Suprapubic skin (tissue), 4 donors: ENCODE data around the gene COLEC11. TPM values are rescaled to one million over a fixed set of nuclear protein-coding genes. Genes with fewer than 3 reads are reported as not detected.

ENCODE experiments used
- DNase-seq, 2 donors: peaks; one replicate each; pipeline ENCODE4 v3.0.0-alpha.2; 2019; ENCODE audit warnings: low spot score in 2 of 2
- H3K27ac ChIP-seq: fragments of 200-600 bp; sonication (generic); one replicate; pipeline ENCODE4 v1.5.1; 2019
- H3K27me3 ChIP-seq: fragments of 200-600 bp; sonication (generic); one replicate; pipeline ENCODE4 v1.5.1; 2019
- H3K36me3 ChIP-seq: fragments of 200-600 bp; sonication (generic); one replicate; pipeline ENCODE4 v1.5.1; 2019
- H3K4me1 ChIP-seq: fragments of 200-600 bp; sonication (generic); one replicate; pipeline ENCODE4 v1.5.1; 2019
- H3K4me3 ChIP-seq: fragments of 200-600 bp; sonication (generic); one replicate; pipeline ENCODE4 v1.5.1; 2019; ENCODE audit warnings: mild to moderate bottlenecking
- H3K9me3 ChIP-seq: fragments of 200-600 bp; sonication (generic); one replicate; pipeline ENCODE4 v1.5.1; 2019
- EP300 ChIP-seq: sonication (generic); formaldehyde crosslinking; IDR thresholded peaks from one replicate; pipeline ENCODE4 v1.6.1; 2017; ENCODE audit warnings: antibody characterized with exemption
- POLR2A ChIP-seq, 2 donors: fragments of 450-650 bp; IDR thresholded peaks; one replicate each; pipeline ENCODE4 v1.6.1; 2017; ENCODE audit warnings: antibody characterized with exemption in 2 of 2, mild to moderate bottlenecking in 2 of 2, moderate library complexity in 2 of 2
- POLR2AphosphoS5 ChIP-seq, 3 donors: sonication (generic); formaldehyde crosslinking; IDR thresholded peaks; one replicate each; pipeline ENCODE4 v1.6.1; 2017; ENCODE audit warnings: antibody characterized with exemption in 3 of 3
- WGBS: methylation state at CpG from one replicate; pipeline ENCODE4 v1.1.5; 2018; 5-methylcytosine and 5-hydroxymethylcytosine counted together
- total RNA-seq, 4 donors: library from RNA; depleted of rRNA; stranded (reverse); fragments of >200 nt; gene quantifications; one replicate each; pipeline ENCODE4 v1.1.0, GENCODE V29; 2016
- TF ChIP-seq, protein P1 (sequence below), 2 donors: fragments of 200-600 bp in 1 of 2; fragments of 450-650 bp in 1 of 2; sonication (generic) in 1 of 2; IDR thresholded peaks; one replicate each; pipeline ENCODE4 v1.5.1; 2016 to 2019; ENCODE audit warnings: antibody characterized with exemption in 2 of 2, mild to moderate bottlenecking in 1 of 2, moderate library complexity in 1 of 2

COLEC11 gene
- total RNA-seq, 4 donors from 2014 or later: 0.39 to 0.68 TPM; not detected in 2

DNA sequence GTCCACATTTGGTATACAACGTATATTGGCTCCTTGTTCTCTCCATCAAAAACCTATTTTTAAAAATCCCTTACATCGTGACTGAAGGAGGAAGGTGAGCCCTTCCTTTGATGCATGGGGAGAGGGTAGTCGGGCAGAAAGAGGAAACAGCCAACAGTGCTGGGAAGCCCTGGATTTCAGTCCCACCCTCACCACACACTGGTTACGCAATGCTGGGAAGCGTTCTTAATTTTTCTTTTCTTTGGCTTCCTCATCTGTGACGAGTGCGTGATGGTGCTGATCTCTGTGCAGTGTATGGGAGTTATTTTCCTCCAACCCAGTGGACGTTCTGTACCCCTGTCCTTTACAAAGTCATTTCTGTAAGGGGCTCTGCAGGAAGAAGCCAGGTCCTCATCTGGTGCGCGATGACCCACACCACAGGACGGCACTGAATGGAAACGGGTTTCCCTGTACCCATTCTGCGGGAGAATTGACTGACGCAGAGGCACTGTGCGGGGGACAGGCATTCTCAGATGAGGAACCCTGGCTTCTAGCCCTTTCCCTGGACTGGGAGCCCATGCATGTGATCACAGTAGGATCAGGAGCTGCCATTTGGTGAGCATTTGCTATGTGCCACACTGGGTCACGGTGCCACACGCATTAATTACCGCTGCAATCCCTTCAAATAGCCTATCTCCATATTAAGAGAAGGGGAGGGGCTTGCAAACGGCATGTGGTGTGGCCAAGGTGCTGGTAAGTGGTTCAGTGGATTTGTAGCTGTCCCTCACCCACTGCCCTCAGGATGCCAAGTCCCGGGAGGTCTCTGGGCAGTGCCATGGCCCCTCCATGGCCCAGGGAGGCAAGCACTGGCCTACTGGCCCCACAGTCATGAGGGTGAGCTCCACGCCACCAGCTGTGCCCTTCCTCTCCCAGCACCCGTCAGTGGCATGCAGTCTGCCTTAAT, 4.3 kb downstream of the COLEC11 start:
- Histone ChIP-seq H3K4me3 (no peak overlapping the region), H3K27me3 (peaks cover 5% of the 10 kb centered on the region), H3K4me1 (no peaks in the 10 kb centered on the region), H3K27ac (no peak overlapping the region), H3K36me3 (no peaks in the 10 kb centered on the region), H3K9me3 (no peaks in the 10 kb centered on the region)
- no peak for DNase-seq
- TF ChIP-seq, protein P1, sequence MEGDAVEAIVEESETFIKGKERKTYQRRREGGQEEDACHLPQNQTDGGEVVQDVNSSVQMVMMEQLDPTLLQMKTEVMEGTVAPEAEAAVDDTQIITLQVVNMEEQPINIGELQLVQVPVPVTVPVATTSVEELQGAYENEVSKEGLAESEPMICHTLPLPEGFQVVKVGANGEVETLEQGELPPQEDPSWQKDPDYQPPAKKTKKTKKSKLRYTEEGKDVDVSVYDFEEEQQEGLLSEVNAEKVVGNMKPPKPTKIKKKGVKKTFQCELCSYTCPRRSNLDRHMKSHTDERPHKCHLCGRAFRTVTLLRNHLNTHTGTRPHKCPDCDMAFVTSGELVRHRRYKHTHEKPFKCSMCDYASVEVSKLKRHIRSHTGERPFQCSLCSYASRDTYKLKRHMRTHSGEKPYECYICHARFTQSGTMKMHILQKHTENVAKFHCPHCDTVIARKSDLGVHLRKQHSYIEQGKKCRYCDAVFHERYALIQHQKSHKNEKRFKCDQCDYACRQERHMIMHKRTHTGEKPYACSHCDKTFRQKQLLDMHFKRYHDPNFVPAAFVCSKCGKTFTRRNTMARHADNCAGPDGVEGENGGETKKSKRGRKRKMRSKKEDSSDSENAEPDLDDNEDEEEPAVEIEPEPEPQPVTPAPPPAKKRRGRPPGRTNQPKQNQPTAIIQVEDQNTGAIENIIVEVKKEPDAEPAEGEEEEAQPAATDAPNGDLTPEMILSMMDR (IDR thresholded peaks at IDR 0.05): no peak
- TF ChIP-seq EP300 (no peak), POLR2A (IDR thresholded peaks at IDR 0.05) (no peak)
- WGBS: 91% methylated on average over 20 of the region's 22 CpGs

- H3K4me1 ChIP-seq: no peaks in the 10 kb centered on the region
- H3K4me3 ChIP-seq: no peak overlapping the region
- peaks cover 5% of the 10 kb centered on the region for H3K27me3 ChIP-seq
- WGBS: 85% methylated on average over 11 of the region's 11 CpGs
- H3K27ac ChIP-seq: no peak overlapping the region
- DNase-seq: no peak
- no peaks in the 10 kb centered on the region for H3K9me3 ChIP-seq
- TF ChIP-seq POLR2A (IDR thresholded peaks at IDR 0.05): no peak
- no peak for TF ChIP-seq EP300
- TF ChIP-seq POLR2AphosphoS5 (IDR thresholded peaks at IDR 0.05): no peak
- no peaks in the 10 kb centered on the region for H3K36me3 ChIP-seq
Observed at GRCh38 chr2:3600256-3600855, 5.4 kb downstream of the COLEC11 start.

GRCh38 chr2:3601561-3602271, 6.8 kb downstream of the COLEC11 start:
- Histone ChIP-seq H3K27me3 (peaks cover 5% of the 10 kb centered on the region), H3K9me3 (no peaks in the 10 kb centered on the region), H3K36me3 (no peaks in the 10 kb centered on the region), H3K4me1 (no peaks in the 10 kb centered on the region), H3K27ac (no peak overlapping the region), H3K4me3 (no peak overlapping the region)
- no peak for TF ChIP-seq EP300
- TF ChIP-seq POLR2A (IDR thresholded peaks at IDR 0.05): no peak
- TF ChIP-seq, protein P1 (IDR thresholded peaks at IDR 0.05): no peak
- no peak for TF ChIP-seq POLR2AphosphoS5 (IDR thresholded peaks at IDR 0.05)
- DNase-seq: peak in 1 of 2 donors; percentile 55
- 64% methylated on average over 20 of the region's 22 CpGs for WGBS

DNA sequence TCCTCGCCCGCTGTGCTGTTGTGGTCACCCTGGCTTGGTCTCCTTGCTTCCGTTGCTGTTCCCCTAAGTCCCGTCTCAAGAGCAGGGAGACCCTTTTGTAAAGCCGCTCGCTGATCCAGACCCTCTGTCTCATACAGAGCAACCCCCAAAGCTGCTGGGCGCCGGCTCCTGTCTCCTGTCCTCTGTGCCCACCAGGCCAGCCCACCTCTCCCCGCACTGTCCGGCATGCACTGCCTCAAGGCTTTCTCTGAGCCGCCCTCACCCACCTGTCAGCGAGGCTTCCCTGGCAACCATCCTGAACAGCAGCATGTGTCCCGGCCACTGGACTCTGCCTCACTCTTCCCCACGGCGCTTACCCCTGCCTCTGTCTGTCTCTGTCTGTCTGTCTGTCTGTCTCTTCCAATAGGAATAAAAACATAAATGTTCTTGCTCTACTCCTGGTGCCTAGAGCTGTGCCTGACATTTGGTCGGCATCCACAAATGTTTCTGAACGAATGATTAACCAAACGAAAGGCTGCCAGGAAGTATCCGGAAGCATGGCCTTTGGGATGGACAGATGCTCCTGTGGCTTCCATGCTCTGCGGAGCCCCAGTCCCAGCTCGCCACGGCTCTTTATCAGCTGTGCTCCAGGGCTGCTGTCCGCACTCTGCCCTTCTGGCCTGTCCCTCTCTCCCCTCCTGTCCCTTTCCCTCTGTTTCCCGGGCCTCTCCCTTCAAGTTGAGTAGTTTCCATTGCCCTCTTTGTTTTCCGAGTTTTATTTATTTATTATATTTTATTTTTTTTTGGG, 7.8 kb downstream of the COLEC11 start:
- WGBS: 81% methylated on average over 25 of the region's 25 CpGs
- Histone ChIP-seq H3K27me3 (peaks cover 5% of the 10 kb centered on the region), H3K36me3 (no peaks in the 10 kb centered on the region), H3K27ac (no peak overlapping the region), H3K9me3 (no peaks in the 10 kb centered on the region), H3K4me3 (no peak overlapping the region), H3K4me1 (no peaks in the 10 kb centered on the region)
- TF ChIP-seq POLR2A (IDR thresholded peaks at IDR 0.05): no peak
- TF ChIP-seq POLR2AphosphoS5 (IDR thresholded peaks at IDR 0.05): no peak
- no peak for TF ChIP-seq EP300
- TF ChIP-seq, protein P1 (IDR thresholded peaks at IDR 0.05): no peak
- DNase-seq: peak in 1 of 2 donors; percentile 68

GRCh38 chr2:3603536-3604206, 8.8 kb downstream of the COLEC11 start:
- WGBS: 85% methylated on average over 13 of the region's 19 CpGs
- H3K27me3 ChIP-seq: peaks cover 5% of the 10 kb centered on the region
- no peak overlapping the region for H3K27ac ChIP-seq
- no peaks in the 10 kb centered on the region for H3K9me3 ChIP-seq
- no peaks in the 10 kb centered on the region for H3K36me3 ChIP-seq
- peak in 1 of 2 donors; percentile 73 for DNase-seq
- no peaks in the 10 kb centered on the region for H3K4me1 ChIP-seq
- H3K4me3 ChIP-seq: no peak overlapping the region
- TF ChIP-seq, protein P1 (IDR thresholded peaks at IDR 0.05): no peak
- TF ChIP-seq POLR2AphosphoS5 (IDR thresholded peaks at IDR 0.05) (no peak), EP300 (no peak), POLR2A (IDR thresholded peaks at IDR 0.05) (no peak)
